GM12878 (cell line): ENCODE measurements around the gene MVK.

ENCODE experiments used
- MTA3 ChIP-seq: IDR thresholded peaks from 2 replicates; pipeline ENCODE4 v1.6.1; 2012; ENCODE audit warnings: low read length, inconsistent platforms, borderline replicate concordance
- POLR2A ChIP-seq: IDR thresholded peaks from 2 replicates; pipeline ENCODE4 v1.6.1; 2011; ENCODE audit warnings: low read depth, mild to moderate bottlenecking, low read length
- TAF1 ChIP-seq: IDR thresholded peaks from 2 replicates; pipeline ENCODE4 v1.6.1; 2011; ENCODE audit warnings: mild to moderate bottlenecking, low read depth, low read length, borderline replicate concordance

DNA sequence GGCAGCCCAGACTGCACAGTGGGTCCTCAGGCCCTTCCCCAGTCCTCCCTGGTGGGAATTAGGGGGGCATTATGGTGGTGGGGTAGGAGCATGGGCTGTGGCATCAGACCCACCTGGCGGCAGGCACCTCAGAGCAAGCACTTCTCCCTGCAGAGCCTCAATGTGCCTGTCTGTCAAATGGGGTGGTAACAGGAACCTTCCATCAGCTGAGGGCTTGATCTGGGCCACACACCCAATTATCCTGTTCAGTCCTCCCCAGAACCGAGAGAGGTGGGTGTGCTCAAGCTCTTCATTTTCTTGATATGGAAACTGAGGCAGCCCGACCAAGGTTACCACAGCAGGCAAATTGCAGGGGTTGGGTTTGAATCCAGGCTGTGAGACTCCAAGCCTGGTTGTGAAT is 38.4 kb downstream of the MVK start:
- TF ChIP-seq MTA3, result no peak
- TF ChIP-seq POLR2A, result no peak
- no peak for TF ChIP-seq TAF1
